H9 (cell line): ENCODE data around the gene VDAC1. TPM values are rescaled to one million over a fixed set of nuclear protein-coding genes. Genes with fewer than 3 reads are reported as not detected.

ENCODE experiments used
- DNase-seq: peaks from one replicate; pipeline ENCODE4 v3.0.0-alpha.2; 2017
- H2AFZ ChIP-seq: one replicate; pipeline ENCODE4 v1.6.1; 2013; ENCODE audit warnings: mild to moderate bottlenecking, low read length, control low read depth, moderate library complexity
- H2AK5ac ChIP-seq: 2 replicates; pipeline ENCODE4 v1.6.1; 2013; ENCODE audit warnings: low read length, control low read depth, mixed read lengths; ENCODE audit not compliant: insufficient read length
- H2BK120ac ChIP-seq: one replicate; pipeline ENCODE4 v1.6.1; 2013; ENCODE audit warnings: low read depth, mild to moderate bottlenecking, low read length, control low read depth, inconsistent platforms; ENCODE audit not compliant: poor library complexity, severe bottlenecking
- H2BK12ac ChIP-seq: 2 replicates; pipeline ENCODE4 v1.6.1; 2013; ENCODE audit warnings: low read length, control low read depth, mixed read lengths, low read depth; ENCODE audit not compliant: insufficient read length
- H2BK15ac ChIP-seq: 2 replicates; pipeline ENCODE4 v1.6.1; 2013; ENCODE audit warnings: low read depth, low read length, control low read depth
- H2BK20ac ChIP-seq: one replicate; pipeline ENCODE4 v1.6.1; 2013; ENCODE audit warnings: low read depth, mild to moderate bottlenecking, low read length, control low read depth, inconsistent platforms; ENCODE audit not compliant: poor library complexity, severe bottlenecking
- H2BK5ac ChIP-seq: 2 replicates; pipeline ENCODE4 v1.6.1; 2013; ENCODE audit warnings: low read length, control low read depth, mixed read lengths; ENCODE audit not compliant: insufficient read length
- H3K14ac ChIP-seq: 2 replicates; pipeline ENCODE4 v1.6.1; 2013; ENCODE audit warnings: low read length, control low read depth; ENCODE audit not compliant: insufficient read depth
- H3K18ac ChIP-seq: 2 replicates; pipeline ENCODE4 v1.6.1; 2013; ENCODE audit warnings: low read depth, mild to moderate bottlenecking, mixed read lengths, low read length, control low read depth; ENCODE audit not compliant: insufficient read length
- H3K23ac ChIP-seq: 2 replicates; pipeline ENCODE4 v1.6.1; 2013; ENCODE audit warnings: low read length, control low read depth, mixed read lengths, low read depth; ENCODE audit not compliant: insufficient read length
- H3K23me2 ChIP-seq: 2 replicates; pipeline ENCODE4 v1.6.1; 2013; ENCODE audit warnings: low read depth, mild to moderate bottlenecking, mixed read lengths, low read length, control low read depth; ENCODE audit not compliant: insufficient read length, poor library complexity, severe bottlenecking
- H3K27ac ChIP-seq: 2 replicates; pipeline ENCODE4 v1.5.1; 2013; ENCODE audit warnings: low read length, control low read depth, mixed read lengths, low read depth; ENCODE audit not compliant: insufficient read length
- H3K27me3 ChIP-seq: 2 replicates; pipeline ENCODE4 v1.6.1; 2013; ENCODE audit warnings: low read length, control low read depth, inconsistent platforms; ENCODE audit not compliant: insufficient read depth
- H3K4ac ChIP-seq: 2 replicates; pipeline ENCODE4 v1.6.1; 2013; ENCODE audit warnings: low read depth, mild to moderate bottlenecking, control low read depth, inconsistent platforms, low read length, moderate library complexity
- H3K4me1 ChIP-seq: 2 replicates; pipeline ENCODE4 v1.6.1; 2013; ENCODE audit warnings: low read length, control low read depth, inconsistent platforms; ENCODE audit not compliant: insufficient read depth
- H3K4me2 ChIP-seq: 2 replicates; pipeline ENCODE4 v1.6.1; 2013; ENCODE audit warnings: low read length, control low read depth, mixed read lengths; ENCODE audit not compliant: insufficient read length, insufficient read depth
- H3K56ac ChIP-seq: 2 replicates; pipeline ENCODE4 v1.6.1; 2013; ENCODE audit warnings: low read depth, mild to moderate bottlenecking, mixed read lengths, low read length, control low read depth; ENCODE audit not compliant: insufficient read length
- H3K79me1 ChIP-seq: 2 replicates; pipeline ENCODE4 v1.6.1; 2013; ENCODE audit warnings: low read depth, mild to moderate bottlenecking, moderate library complexity, low read length, control low read depth, inconsistent platforms; ENCODE audit not compliant: insufficient read depth, poor library complexity, severe bottlenecking
- H3K79me2 ChIP-seq: 2 replicates; pipeline ENCODE4 v1.6.1; 2013; ENCODE audit warnings: low read length, control low read depth, inconsistent platforms; ENCODE audit not compliant: insufficient read depth
- H3K9ac ChIP-seq: 2 replicates; pipeline ENCODE4 v1.6.1; 2013; ENCODE audit warnings: low read length, control low read depth, mixed read lengths; ENCODE audit not compliant: insufficient read length; ENCODE audit errors: extremely low read depth
- H3K9me3 ChIP-seq: one replicate; pipeline ENCODE4 v1.6.1; 2013; ENCODE audit warnings: low read depth, low read length, inconsistent platforms; ENCODE audit not compliant: control insufficient read depth
- H3T11ph ChIP-seq: one replicate; pipeline ENCODE4 v1.6.1; 2013; ENCODE audit warnings: mild to moderate bottlenecking, low read length, control low read depth, inconsistent platforms
- H4K20me1 ChIP-seq: one replicate; pipeline ENCODE4 v1.6.1; 2013; ENCODE audit not compliant: control insufficient read depth, insufficient read length, insufficient read depth
- H4K5ac ChIP-seq: 2 replicates; pipeline ENCODE4 v1.6.1; 2013; ENCODE audit warnings: low read depth, mild to moderate bottlenecking, mixed read lengths, low read length, control low read depth; ENCODE audit not compliant: insufficient read length
- H4K8ac ChIP-seq: replicated peaks from 2 replicates; pipeline ENCODE4 v1.6.1; 2013; ENCODE audit warnings: low read length, control low read depth, mixed read lengths, low read depth; ENCODE audit not compliant: insufficient read length
- H4K91ac ChIP-seq: 2 replicates; pipeline ENCODE4 v1.6.1; 2013; ENCODE audit warnings: low read depth, mild to moderate bottlenecking, moderate library complexity, mixed read lengths, low read length, control low read depth; ENCODE audit not compliant: insufficient read length
- H3K27ac Mint-ChIP-seq, 3 experiments: 2 replicates in 2 of 3; 3 replicates in 1 of 3; pipeline ENCODE4 v1.8.0; 2020 to 2021; ENCODE audit warnings: mixed read lengths in 3 of 3, mild to moderate bottlenecking in 1 of 3, moderate library complexity in 1 of 3
- H3K27me3 Mint-ChIP-seq: 2 replicates; pipeline ENCODE4 v1.8.0; 2021; ENCODE audit warnings: low read depth, mild to moderate bottlenecking, moderate library complexity, mixed read lengths
- H3K36me3 Mint-ChIP-seq, 3 experiments: 2 replicates in 2 of 3; 3 replicates in 1 of 3; pipeline ENCODE4 v1.8.0; 2020 to 2021; ENCODE audit warnings: low read depth in 3 of 3, mixed read lengths in 3 of 3; ENCODE audit not compliant: insufficient read depth in 1 of 3
- H3K4me1 Mint-ChIP-seq, 2 experiments: 2 replicates each; pipeline ENCODE4 v1.8.0; 2020; ENCODE audit warnings: mixed read lengths in 2 of 2
- H3K4me3 Mint-ChIP-seq, 2 experiments: 2 replicates in 1 of 2; 3 replicates in 1 of 2; pipeline ENCODE4 v1.8.0; 2020 to 2021; ENCODE audit warnings: mild to moderate bottlenecking in 2 of 2, mixed read lengths in 2 of 2, moderate library complexity in 1 of 2
- H3K9me3 Mint-ChIP-seq, 2 experiments: 2 replicates in 1 of 2; 3 replicates in 1 of 2; pipeline ENCODE4 v1.8.0; 2020; ENCODE audit warnings: mild to moderate bottlenecking in 2 of 2, mixed read lengths in 2 of 2, moderate library complexity in 1 of 2
- CTCF ChIP-seq: fragments of 200-600 bp; sonication (generic); conservative IDR thresholded peaks from 3 replicates; pipeline ENCODE4 v1.8.0; 2021; ENCODE audit warnings: antibody characterized with exemption, mild to moderate bottlenecking
- WGBS: extraction: QIAGEN DNeasy Blood & Tissue Kit; methylation state at CpG from one replicate; pipeline ENCODE4 v1.1.7; 2013; ENCODE audit warnings: missing lambda C conversion rate, low lambda C conversion rate, mixed read lengths; ENCODE audit not compliant: insufficient read length; ENCODE audit errors: extremely low coverage; 5-methylcytosine and 5-hydroxymethylcytosine counted together
- total RNA-seq: library from RNA; stranded (reverse); gene quantifications from 2 replicates; pipeline ENCODE4 v1.2.1, GENCODE V29; 2021

The VDAC1 gene
- total RNA-seq, 1 experiment from 2014 or later, result 208 TPM

DNA sequence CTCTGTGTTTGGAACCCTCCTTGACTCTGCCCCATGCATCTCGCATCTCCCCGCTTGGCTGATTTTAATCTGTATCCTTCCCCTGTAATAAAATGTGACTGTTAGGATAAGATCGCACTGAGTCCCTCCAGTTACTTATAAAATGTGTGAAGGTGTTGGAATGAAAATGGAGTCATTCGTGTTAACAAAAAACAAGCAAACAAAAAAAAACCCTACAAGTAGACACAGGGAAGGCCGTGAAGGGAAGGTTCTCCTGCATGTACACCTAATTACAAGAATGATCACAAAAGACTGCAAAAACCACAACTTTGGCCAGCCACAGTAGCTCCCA lies 14.2 kb upstream of the VDAC1 start:
- H4K20me1 ChIP-seq, result no peaks in the 10 kb centered on the region
- H3K4ac ChIP-seq, result no peak overlapping the region
- no peaks in the 10 kb centered on the region for H3K79me1 ChIP-seq
- no peaks in the 10 kb centered on the region for H3K36me3 Mint-ChIP-seq
- H3K4me2 ChIP-seq, result no peak overlapping the region
- no peak overlapping the region for H3K56ac ChIP-seq
- no peaks in the 10 kb centered on the region for H3K79me2 ChIP-seq
- no peak overlapping the region for H3K14ac ChIP-seq
- H4K91ac ChIP-seq, result no peak overlapping the region
- no peak for TF ChIP-seq CTCF
- no CpG with 5 or more reads among the region's 5 CpGs for WGBS
- no peak overlapping the region for H2BK15ac ChIP-seq
- H3K4me3 Mint-ChIP-seq, result no peak overlapping the region
- H2AK5ac ChIP-seq, result no peak overlapping the region
- H4K8ac ChIP-seq, result no peak overlapping the region
- H3K23me2 ChIP-seq, result no peaks in the 10 kb centered on the region
- H3K27ac ChIP-seq, result no peak overlapping the region
- no peak overlapping the region for H2BK5ac ChIP-seq
- peaks cover 9% of the 10 kb centered on the region for H3K27me3 Mint-ChIP-seq
- H2BK20ac ChIP-seq, result no peak overlapping the region
- no peak overlapping the region for H3K18ac ChIP-seq
- no peak overlapping the region for H2BK12ac ChIP-seq
- no peaks in the 10 kb centered on the region; the same call in 1 of the 2 replicates for H3K4me1 ChIP-seq
- H3K27ac Mint-ChIP-seq, result no peak overlapping the region
- H3K9me3 ChIP-seq, result no peaks in the 10 kb centered on the region
- no peak overlapping the region for H4K5ac ChIP-seq
- H2AFZ ChIP-seq, result no peak overlapping the region
- H3K9me3 Mint-ChIP-seq, result no peaks in the 10 kb centered on the region; a peak in 1 of 5 replicates
- no peaks in the 10 kb centered on the region for H3K27me3 ChIP-seq
- no peak overlapping the region for H3T11ph ChIP-seq
- DNase-seq, result no peak
- H3K9ac ChIP-seq, result no peak overlapping the region
- H2BK120ac ChIP-seq, result no peak overlapping the region
- H3K23ac ChIP-seq, result no peak overlapping the region
- peaks cover 10 to 11% of the 10 kb centered on the region in 2 experiments for H3K4me1 Mint-ChIP-seq
